HG03097 (cell line): ENCODE data around the gene CHST8.

ENCODE experiments used
- ATAC-seq: cut with Tn5 transposase; IDR thresholded peaks from one replicate; pipeline ENCODE4 v1.9.1; 2021; ENCODE audit not compliant: unreplicated experiment, low FRiP score

Gene CHST8

GRCh38 chr19:33706631-33707030 is 84.9 kb downstream of the CHST8 start:
- ATAC-seq = no peak

DNA sequence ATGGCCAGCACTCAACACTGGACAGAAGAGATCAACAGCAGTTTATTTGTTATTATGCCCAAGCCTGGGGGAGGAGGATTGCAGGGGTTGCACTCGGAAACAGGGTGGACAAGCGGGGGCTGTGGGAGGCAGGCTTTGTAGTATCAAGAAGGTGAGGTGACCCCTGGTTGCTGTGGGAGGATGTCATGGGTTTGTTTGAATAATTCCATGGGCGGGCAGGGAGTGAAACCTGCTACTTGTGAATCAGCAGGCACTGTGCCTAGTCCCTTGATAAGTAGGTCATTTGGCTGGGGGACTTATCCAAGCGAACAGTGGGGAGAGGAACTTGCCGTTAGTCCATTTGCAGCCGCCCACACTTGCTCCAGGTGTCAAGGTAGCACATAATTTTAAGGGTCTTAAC is 90.5 kb downstream of the CHST8 start:
- ATAC-seq = no peak

GRCh38 chr19:33713194-33713593 is 91.4 kb downstream of the CHST8 start:
- ATAC-seq = no peak

GRCh38 chr19:33714149-33714548 is 92.4 kb downstream of the CHST8 start:
- ATAC-seq = no peak

- ATAC-seq = no peak
Measured at GRCh38 chr19:33715462-33715861, 93.7 kb downstream of the CHST8 start.

GRCh38 chr19:33717878-33718277 is 96.1 kb downstream of the CHST8 start:
- no peak for ATAC-seq

DNA sequence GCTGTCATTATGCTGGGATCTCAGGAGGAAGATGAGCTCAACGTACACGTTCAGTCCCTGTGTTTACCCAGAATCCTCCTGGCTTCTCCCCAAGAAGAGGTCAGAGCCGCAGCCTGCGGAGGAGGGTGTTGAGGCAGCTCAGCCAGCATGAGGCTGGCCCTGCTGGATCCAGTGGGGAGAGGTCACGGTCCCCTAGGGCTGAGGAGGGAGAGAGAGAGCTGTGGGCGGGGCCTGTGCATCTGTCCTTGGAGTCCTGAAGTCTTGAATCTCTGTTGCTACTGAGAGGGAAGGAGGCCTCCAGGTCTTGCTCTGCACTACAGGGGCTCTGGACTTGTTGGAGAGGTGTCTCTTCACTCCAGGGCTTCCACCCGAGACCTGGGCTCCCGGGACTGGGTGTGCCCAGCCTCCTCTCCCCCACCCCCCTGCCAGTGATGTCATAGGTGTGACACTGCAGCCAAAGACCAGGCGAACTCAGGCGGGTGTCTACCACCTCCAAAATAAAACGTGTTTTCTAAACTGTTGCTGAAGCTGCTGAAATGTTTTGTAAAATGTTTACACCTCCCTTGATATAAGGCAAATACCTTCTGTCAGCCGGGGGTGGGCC is 97.0 kb downstream of the CHST8 start:
- no peak for ATAC-seq

DNA sequence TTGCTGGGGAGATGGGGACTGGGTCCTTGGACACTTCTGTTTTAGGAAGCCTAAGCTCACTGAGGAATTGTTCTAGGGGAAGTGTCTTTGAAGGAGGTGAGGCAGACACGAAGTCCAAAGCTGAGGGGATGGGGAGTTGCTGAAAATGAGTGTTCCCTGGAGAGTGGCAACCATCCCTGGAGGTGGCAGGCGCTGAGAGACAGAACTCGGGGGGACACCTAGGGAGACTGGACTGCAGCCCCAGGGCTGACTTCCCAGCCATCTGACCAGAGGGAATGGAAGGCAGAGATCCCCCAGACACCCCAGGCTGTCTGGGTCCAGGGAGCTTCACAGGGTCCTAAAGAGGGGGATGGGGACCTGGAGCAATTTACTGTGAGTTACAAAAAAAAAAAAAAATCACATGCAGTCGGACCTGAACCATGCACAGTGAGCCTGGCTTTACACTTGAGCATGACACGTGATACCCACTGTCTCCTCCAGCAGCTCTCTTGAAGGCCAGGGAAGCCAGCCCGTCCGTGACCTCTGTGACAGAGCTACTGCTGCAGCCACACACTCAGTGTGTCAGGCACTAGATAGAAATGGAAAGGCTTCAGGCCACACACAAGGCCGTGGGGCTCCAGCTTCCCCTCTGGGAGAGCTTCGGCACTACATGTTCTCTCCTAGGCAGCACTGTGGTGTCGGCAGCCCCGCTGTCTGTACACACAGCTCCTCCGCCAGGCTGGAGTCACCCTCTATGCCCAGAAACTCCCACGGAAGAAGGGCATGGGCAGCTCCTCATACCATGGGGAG is 97.8 kb downstream of the CHST8 start:
- ATAC-seq = no peak

- ATAC-seq = no peak
Measured at GRCh38 chr19:33720155-33720493, 98.4 kb downstream of the CHST8 start.

GRCh38 chr19:33720691-33721682 is 99.2 kb downstream of the CHST8 start:
- no peak for ATAC-seq

DNA sequence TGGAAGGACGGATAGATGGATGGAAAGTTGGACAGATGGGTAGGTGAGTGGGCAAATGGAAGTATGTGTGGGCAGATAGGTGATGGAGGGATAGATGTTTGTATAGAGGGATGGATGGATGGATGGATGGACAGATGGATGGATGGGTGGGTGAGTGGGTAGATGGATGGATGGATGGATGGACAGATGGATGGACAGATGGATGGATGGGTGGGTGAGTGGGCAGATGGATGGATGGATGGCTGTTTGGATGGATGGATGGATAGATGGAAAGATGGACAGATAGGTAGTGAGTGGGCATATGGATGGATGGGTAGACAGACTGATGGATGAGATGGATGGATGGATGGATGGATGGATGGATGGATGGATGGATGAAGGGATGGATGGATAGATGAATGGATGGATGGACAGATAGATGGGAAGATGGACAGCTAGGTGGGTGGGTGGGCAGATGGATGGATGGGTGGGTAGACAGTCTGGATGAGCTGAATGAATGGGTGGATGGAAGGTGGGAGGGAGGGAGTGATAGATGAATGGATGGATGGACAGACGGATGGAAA is 100.1 kb downstream of the CHST8 start:
- ATAC-seq = no peak

GRCh38 chr19:33722456-33723239 is 100.9 kb downstream of the CHST8 start:
- ATAC-seq = no peak

GRCh38 chr19:33723512-33723911 is 101.8 kb downstream of the CHST8 start:
- no peak for ATAC-seq

GRCh38 chr19:33724021-33724720 is 102.4 kb downstream of the CHST8 start:
- no peak for ATAC-seq

DNA sequence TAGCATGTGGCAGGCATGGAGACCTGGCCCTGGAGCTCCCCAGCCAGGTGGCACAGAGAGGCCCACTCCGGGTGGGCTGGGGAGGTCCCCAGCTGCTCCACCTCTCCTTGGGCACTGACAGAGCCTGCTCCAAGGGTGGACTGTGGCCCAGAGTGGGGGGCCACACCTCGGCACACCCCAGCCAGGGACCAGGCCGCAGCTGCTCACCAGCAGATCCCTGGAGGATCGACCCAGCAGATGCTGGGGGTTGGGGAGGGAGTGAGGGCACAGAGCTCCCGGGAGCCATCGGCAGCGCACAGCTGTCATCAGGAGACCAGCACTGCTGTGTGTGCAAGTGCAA is 102.9 kb downstream of the CHST8 start:
- no peak for ATAC-seq

- ATAC-seq = no peak
Measured at GRCh38 chr19:33725567-33725966, 103.8 kb downstream of the CHST8 start.

DNA sequence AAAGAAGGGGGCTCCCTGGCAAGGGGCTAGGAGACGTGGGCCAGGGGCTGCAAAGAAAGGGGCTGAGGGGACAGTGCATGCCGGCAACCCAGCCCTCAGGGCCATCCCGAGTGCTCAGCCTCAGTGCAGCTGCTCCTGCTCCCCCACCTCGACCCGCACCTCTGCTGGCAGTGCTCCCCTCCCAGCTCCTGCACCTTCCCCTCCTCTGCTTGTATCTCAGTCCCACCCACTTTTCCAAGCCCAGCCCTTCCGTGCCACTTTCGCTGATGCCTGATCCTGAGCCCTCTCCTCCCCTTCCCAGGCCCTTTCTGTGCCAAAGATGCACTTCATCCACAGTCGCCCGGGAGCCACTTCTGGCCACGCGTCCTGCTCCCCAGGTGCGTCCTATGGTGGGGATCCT is 105.0 kb downstream of the CHST8 start:
- ATAC-seq = no peak

DNA sequence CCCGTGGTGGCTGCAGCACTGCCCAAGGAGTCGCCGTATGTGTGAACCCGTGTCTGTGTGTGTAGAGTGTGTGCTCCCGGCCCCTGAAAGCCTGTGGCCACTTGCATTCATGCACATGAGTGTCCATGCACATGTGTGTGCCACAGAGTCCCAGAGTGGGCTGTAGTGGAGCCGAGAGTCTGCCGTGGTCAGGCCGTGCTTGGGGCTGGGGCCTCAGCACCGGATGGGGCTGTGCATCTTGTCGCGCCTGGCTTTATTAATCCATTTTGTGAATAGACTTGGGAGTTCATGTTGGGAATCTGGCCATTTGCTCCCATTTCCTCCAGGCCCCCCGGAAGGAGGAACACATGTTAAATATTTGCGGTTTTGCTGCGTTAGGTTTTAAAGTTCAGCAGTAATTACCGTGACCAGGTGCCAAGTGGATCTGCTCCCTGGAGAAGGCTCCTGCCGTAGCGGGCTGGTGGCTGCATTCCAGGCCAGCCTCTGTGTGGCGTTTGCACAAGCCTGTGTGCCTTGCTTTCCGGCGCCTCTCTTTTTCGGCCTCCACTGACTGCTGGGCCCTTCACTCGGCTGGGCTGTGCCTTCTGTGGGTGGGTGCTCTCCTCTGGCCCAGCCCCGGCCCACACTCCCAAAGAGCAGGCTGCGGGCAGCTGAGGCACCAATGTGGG is 105.7 kb downstream of the CHST8 start:
- no peak for ATAC-seq

- no peak for ATAC-seq
Measured at GRCh38 chr19:33728141-33728540, 106.4 kb downstream of the CHST8 start.
